ENCODE measurements around the gene OPHN1.

DNA sequence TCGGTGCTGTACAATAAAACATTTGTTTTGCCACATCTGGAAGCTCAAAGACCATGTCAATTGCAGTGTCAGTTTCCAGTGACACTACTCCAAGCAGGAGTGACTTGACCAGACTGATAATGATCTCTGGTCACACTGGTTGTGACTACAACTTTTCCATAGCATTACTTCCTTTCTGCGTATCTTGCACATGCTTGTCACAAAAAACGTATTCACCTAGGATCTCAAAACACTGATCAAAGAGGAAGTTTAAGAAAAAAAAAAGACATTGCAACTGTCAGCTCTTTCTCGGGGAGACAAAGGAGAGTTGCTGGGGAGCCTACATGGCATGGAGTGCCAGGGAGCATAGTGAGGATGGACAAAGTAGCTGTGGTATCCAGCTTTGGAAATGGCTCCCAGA is 60.6 kb downstream of the OPHN1 start:
- TF ChIP-seq, protein P1, sequence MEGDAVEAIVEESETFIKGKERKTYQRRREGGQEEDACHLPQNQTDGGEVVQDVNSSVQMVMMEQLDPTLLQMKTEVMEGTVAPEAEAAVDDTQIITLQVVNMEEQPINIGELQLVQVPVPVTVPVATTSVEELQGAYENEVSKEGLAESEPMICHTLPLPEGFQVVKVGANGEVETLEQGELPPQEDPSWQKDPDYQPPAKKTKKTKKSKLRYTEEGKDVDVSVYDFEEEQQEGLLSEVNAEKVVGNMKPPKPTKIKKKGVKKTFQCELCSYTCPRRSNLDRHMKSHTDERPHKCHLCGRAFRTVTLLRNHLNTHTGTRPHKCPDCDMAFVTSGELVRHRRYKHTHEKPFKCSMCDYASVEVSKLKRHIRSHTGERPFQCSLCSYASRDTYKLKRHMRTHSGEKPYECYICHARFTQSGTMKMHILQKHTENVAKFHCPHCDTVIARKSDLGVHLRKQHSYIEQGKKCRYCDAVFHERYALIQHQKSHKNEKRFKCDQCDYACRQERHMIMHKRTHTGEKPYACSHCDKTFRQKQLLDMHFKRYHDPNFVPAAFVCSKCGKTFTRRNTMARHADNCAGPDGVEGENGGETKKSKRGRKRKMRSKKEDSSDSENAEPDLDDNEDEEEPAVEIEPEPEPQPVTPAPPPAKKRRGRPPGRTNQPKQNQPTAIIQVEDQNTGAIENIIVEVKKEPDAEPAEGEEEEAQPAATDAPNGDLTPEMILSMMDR (IDR thresholded peaks at IDR 0.05; ENCODE audit: insufficient read depth, low read depth, low read length), result no peak
- TF ChIP-seq EZH2 (IDR thresholded peaks at IDR 0.05; ENCODE audit: insufficient read depth, low read length), result no peak
